Ishikawa (cell line): Measurements from ENCODE around the gene GABRB3.

Experiments
- CEBPB ChIP-seq: IDR thresholded peaks from 2 replicates; pipeline ENCODE4 v1.6.1; 2012
- CREB1 ChIP-seq: IDR thresholded peaks from 2 replicates; pipeline ENCODE4 v1.6.1; 2012; ENCODE audit warnings: low read depth
- EGR1 ChIP-seq: IDR thresholded peaks from 2 replicates; pipeline ENCODE4 v1.6.1; 2012
- EP300 ChIP-seq: IDR thresholded peaks from 2 replicates; pipeline ENCODE4 v1.6.1; 2012; ENCODE audit warnings: borderline replicate concordance
- FOXM1 ChIP-seq: IDR thresholded peaks from 2 replicates; pipeline ENCODE4 v1.6.1; 2012; ENCODE audit warnings: low read depth, borderline replicate concordance
- MAX ChIP-seq: IDR thresholded peaks from 2 replicates; pipeline ENCODE4 v1.6.1; 2012
- NFIC ChIP-seq: IDR thresholded peaks from 2 replicates; pipeline ENCODE4 v1.6.1; 2012
- RAD21 ChIP-seq: IDR thresholded peaks from 2 replicates; pipeline ENCODE4 v1.6.1; 2012; ENCODE audit warnings: low read depth
- TAF1 ChIP-seq: IDR thresholded peaks from 2 replicates; pipeline ENCODE4 v1.6.1; 2012; ENCODE audit warnings: low read depth, mild to moderate bottlenecking
- TCF12 ChIP-seq: IDR thresholded peaks from 2 replicates; pipeline ENCODE4 v1.6.1; 2012; ENCODE audit warnings: low read depth
- TEAD4 ChIP-seq: IDR thresholded peaks from 2 replicates; pipeline ENCODE4 v1.6.1; 2012
- USF1 ChIP-seq: IDR thresholded peaks from 2 replicates; pipeline ENCODE4 v1.6.1; 2012
- YY1 ChIP-seq: IDR thresholded peaks from 2 replicates; pipeline ENCODE4 v1.6.1; 2012; ENCODE audit warnings: low read depth
- ZBTB7A ChIP-seq: IDR thresholded peaks from 2 replicates; pipeline ENCODE4 v1.6.1; 2012; ENCODE audit warnings: low read depth
- TF ChIP-seq, protein P1 (sequence below): IDR thresholded peaks from 2 replicates; pipeline ENCODE4 v1.6.1; 2012; ENCODE audit warnings: low read depth, mild to moderate bottlenecking

Gene GABRB3

DNA sequence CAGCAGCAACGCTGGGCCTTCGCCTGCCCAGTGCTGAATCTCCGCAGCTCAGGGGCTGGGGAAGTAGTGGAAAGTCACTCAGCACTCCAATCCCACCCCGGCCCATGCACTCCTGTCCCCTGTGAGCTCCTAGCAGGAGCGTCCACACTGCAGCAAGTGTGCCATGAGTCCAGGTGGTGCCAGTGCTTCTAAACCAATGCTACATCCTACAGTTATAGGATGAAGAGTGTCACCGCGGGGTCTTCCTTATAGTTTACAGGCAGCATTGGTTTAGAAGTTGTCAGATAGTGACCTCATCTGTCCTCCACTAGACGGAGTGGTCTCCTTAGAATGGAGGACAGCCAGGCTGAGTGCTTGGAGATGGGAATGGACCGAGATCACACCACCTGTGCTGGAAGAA, 221.4 kb downstream of the GABRB3 start:
- TF ChIP-seq TAF1 (no peak), TEAD4 (no peak), USF1 (no peak), FOXM1 (no peak), EGR1 (no peak), YY1 (no peak)
- TF ChIP-seq, protein P1, sequence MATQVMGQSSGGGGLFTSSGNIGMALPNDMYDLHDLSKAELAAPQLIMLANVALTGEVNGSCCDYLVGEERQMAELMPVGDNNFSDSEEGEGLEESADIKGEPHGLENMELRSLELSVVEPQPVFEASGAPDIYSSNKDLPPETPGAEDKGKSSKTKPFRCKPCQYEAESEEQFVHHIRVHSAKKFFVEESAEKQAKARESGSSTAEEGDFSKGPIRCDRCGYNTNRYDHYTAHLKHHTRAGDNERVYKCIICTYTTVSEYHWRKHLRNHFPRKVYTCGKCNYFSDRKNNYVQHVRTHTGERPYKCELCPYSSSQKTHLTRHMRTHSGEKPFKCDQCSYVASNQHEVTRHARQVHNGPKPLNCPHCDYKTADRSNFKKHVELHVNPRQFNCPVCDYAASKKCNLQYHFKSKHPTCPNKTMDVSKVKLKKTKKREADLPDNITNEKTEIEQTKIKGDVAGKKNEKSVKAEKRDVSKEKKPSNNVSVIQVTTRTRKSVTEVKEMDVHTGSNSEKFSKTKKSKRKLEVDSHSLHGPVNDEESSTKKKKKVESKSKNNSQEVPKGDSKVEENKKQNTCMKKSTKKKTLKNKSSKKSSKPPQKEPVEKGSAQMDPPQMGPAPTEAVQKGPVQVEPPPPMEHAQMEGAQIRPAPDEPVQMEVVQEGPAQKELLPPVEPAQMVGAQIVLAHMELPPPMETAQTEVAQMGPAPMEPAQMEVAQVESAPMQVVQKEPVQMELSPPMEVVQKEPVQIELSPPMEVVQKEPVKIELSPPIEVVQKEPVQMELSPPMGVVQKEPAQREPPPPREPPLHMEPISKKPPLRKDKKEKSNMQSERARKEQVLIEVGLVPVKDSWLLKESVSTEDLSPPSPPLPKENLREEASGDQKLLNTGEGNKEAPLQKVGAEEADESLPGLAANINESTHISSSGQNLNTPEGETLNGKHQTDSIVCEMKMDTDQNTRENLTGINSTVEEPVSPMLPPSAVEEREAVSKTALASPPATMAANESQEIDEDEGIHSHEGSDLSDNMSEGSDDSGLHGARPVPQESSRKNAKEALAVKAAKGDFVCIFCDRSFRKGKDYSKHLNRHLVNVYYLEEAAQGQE = no peak

DNA sequence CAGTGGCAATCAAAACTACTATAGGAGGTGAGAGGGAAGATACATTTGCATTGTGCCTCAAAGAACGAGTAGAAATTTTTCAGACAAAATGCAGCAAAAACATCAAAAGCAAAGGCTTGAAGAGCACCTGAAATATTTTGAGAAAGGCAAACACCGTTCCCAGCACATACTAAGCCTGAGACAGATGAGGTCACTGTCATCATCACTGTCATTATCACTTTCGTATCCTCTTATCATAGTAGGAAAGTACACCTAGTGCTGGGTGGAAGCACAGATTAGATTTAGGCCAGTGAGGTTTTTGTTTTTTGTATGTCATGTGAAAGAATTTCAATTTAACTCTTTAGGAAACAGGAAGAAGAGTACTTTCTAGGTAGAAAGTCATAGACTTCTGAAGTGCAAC, 222.0 kb downstream of the GABRB3 start:
- TF ChIP-seq YY1 = no peak
- TF ChIP-seq ZBTB7A = no peak

DNA sequence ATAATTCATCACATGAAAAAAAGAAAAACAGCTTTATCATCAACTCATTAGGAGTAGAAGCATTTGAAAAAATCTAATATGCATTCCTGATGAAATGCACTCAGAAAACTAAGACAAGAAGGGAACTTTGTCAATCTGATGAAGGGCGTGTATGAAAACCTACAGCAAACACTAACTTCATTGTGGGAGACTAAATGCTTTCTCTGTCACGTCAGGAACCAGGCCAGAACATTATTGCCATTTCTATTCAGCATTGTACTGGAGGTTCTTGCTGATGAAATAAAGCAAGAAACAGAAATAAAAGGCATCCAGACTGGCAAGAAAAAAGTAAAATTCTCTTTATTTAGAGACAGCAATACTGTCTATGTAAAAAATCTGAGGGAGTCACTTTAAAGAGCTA, 235.2 kb downstream of the GABRB3 start:
- TF ChIP-seq TAF1 (no peak), USF1 (no peak), CREB1 (no peak), TEAD4 (no peak), CEBPB (no peak), RAD21 (no peak), EGR1 (no peak), MAX (no peak), EP300 (no peak), NFIC (no peak), FOXM1 (no peak), TCF12 (no peak)
- TF ChIP-seq, protein P1 = no peak

DNA sequence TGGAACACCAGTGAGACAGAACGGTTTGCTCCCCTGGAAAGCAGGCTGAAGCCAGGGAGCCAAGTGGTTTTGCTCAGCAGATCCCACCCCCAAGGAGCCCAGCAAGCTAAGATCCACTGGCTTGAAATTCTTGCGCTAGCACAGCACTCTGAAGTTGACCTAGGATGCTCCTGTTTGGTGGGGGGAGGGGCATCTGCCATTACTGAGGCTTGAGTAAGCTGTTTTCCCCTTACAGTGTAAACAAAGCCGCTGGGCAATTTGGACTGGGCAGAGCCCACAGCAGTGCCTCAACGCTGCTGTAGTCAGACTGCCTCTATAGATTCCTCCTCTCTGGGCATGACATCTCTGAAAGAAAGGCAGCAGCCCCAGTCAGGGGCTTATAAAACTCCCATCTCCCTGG, 241.4 kb downstream of the GABRB3 start:
- TF ChIP-seq RAD21 = no peak
- no peak for TF ChIP-seq MAX
- TF ChIP-seq NFIC = no peak
- TF ChIP-seq EP300 = no peak
- TF ChIP-seq USF1 = no peak
- TF ChIP-seq, protein P1 = no peak
- TF ChIP-seq FOXM1 = no peak

DNA sequence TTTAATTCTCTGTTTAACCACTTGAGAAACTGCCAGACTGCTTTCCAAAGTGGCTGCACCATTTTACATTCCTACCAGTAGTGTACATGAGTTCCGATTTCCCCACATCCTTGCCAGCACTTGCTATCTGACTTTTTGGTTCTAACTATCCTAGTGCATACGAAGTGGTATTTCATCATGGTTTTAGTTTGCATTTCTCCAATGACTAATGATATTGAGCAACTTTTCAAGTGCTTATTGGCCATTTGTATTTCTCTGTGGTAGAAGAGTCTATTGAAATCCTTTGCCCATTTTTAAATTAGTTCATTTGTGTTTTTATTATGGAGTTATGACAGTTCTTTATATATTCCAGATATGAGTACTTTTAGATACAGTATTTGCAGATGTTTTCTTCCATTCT, 247.8 kb downstream of the GABRB3 start:
- TF ChIP-seq EGR1 = no peak
- TF ChIP-seq USF1 = no peak
- no peak for TF ChIP-seq TEAD4
- no peak for TF ChIP-seq ZBTB7A
- TF ChIP-seq TCF12 = no peak
- TF ChIP-seq, protein P1 = no peak
- TF ChIP-seq CREB1 = no peak
- TF ChIP-seq RAD21 = no peak
- TF ChIP-seq CEBPB = no peak
- TF ChIP-seq NFIC = no peak
- no peak for TF ChIP-seq MAX
- TF ChIP-seq TAF1 = no peak
- TF ChIP-seq EP300 = no peak
- TF ChIP-seq YY1 = no peak
- TF ChIP-seq FOXM1 = no peak
